HepG2 (cell line): ENCODE data around the gene AOX1. TPM values are rescaled to one million over a fixed set of nuclear protein-coding genes. Genes with fewer than 3 reads are reported as not detected.

Source experiments
- ARID4A ChIP-seq: sonication (generic); formaldehyde crosslinking; IDR thresholded peaks from 2 replicates; pipeline ENCODE4 v1.5.0; 2020; ENCODE audit warnings: mild to moderate bottlenecking, missing genetic modification reagents, borderline replicate concordance
- ELF3 ChIP-seq: IDR thresholded peaks from 2 replicates; pipeline ENCODE4 v1.6.1; 2016; ENCODE audit warnings: missing genetic modification reagents, missing compliant biosample characterization
- ETV5 ChIP-seq: IDR thresholded peaks from 2 replicates; pipeline ENCODE4 v1.6.1; 2018; ENCODE audit warnings: missing biosample characterization, missing genetic modification reagents, inconsistent platforms, borderline replicate concordance
- KLF6 ChIP-seq: IDR thresholded peaks from 2 replicates; pipeline ENCODE4 v1.8.0; 2016; ENCODE audit warnings: missing biosample characterization, missing genetic modification reagents
- MTERF4 ChIP-seq: sonication (generic); formaldehyde crosslinking; IDR thresholded peaks from 2 replicates; pipeline ENCODE4 v1.8.0; 2023; ENCODE audit warnings: mild to moderate bottlenecking, missing genetic modification reagents
- MXD1 ChIP-seq: sonication (generic); formaldehyde crosslinking; IDR thresholded peaks from 2 replicates; pipeline ENCODE4 v1.4.0; 2020; ENCODE audit warnings: mild to moderate bottlenecking, missing genetic modification reagents
- NFKB2 ChIP-seq: sonication (generic); formaldehyde crosslinking; IDR thresholded peaks from 2 replicates; pipeline ENCODE4 v1.4.0; 2020; ENCODE audit warnings: missing genetic modification reagents, borderline replicate concordance
- TFE3 ChIP-seq: IDR thresholded peaks from 2 replicates; pipeline ENCODE4 v1.6.1; 2016
- YEATS4 ChIP-seq: sonication (generic); formaldehyde crosslinking; IDR thresholded peaks from 2 replicates; pipeline ENCODE4 v1.4.0; 2020; ENCODE audit warnings: missing genetic modification reagents, borderline replicate concordance
- ZBTB3 ChIP-seq: sonication (generic); formaldehyde crosslinking; IDR thresholded peaks from 2 replicates; pipeline ENCODE4 v1.4.0; 2020; ENCODE audit warnings: low read depth, mild to moderate bottlenecking, moderate library complexity, missing genetic modification reagents, borderline replicate concordance
- ZHX2 ChIP-seq, 2 experiments: sonication (generic) in 1 of 2; formaldehyde crosslinking in 1 of 2; IDR thresholded peaks; 2 replicates each; pipeline versions ENCODE4 v1.6.1 to v1.9.0; 2014 to 2022; ENCODE audit warnings: antibody characterized with exemption in 1 of 2, borderline replicate concordance in 1 of 2, inconsistent platforms in 1 of 2, low read depth in 1 of 2, missing genetic modification reagents in 1 of 2
- ZNF343 ChIP-seq: sonication (generic); formaldehyde crosslinking; IDR thresholded peaks from 2 replicates; pipeline ENCODE4 v1.4.0; 2020; ENCODE audit warnings: mild to moderate bottlenecking, missing genetic modification reagents
- ZNF644 ChIP-seq: IDR thresholded peaks from 2 replicates; pipeline ENCODE4 v1.6.1; 2016; ENCODE audit warnings: low read depth
- polyA plus RNA-seq, 8 experiments: library from polyadenylated mRNA; depleted of rRNA in 3 of 8; stranded (reverse) in 7 of 8; unstranded in 1 of 8; fragments of >200 nt; fragmentation: Illumina TruSeq in 4 of 8; extraction: Trizol in 4 of 8; gene quantifications; 2 replicates each; pipeline versions ENCODE4 v1.2.1 to v1.2.3, GENCODE V29; 2011 to 2016; ENCODE audit warnings: low read depth in 4 of 8, missing spikeins in 1 of 8, mixed read lengths in 1 of 8; ENCODE audit not compliant: insufficient read depth in 1 of 8
- total RNA-seq, 5 experiments: library from RNA; depleted of rRNA; stranded (reverse); fragments of >200 nt; fragmentation: Illumina TruSeq; extraction: Trizol; gene quantifications; 2 replicates each; pipeline ENCODE4 v1.2.3, GENCODE V29; 2016; ENCODE audit warnings: low read depth in 1 of 5

AOX1 gene
- total and polyA plus RNA-seq, 2 of the 13 experiments (the other 11 are each of a cell fraction or from before 2014, with no cell fraction given), result 9.2 to 18.0 TPM

- no peak for TF ChIP-seq ZHX2 (IDR thresholded peaks at IDR 0.05; ENCODE audit: low read depth)
- no peak for TF ChIP-seq ZHX2 (CRISPR knock-in tag; IDR thresholded peaks at IDR 0.05; ENCODE audit: borderline replicate concordance)
- peak; percentile 89; the same call in 1 of the 2 replicates for TF ChIP-seq YEATS4 (CRISPR knock-in tag)
- TF ChIP-seq ETV5 (CRISPR knock-in tag), result peak; percentile 87
- TF ChIP-seq KLF6, result peak; percentile 94; the same call in 1 of the 2 replicates
- peak; percentile 76; the same call in 1 of the 2 replicates for TF ChIP-seq ZNF343
- TF ChIP-seq TFE3 (CRISPR knock-in tag), result peak; percentile 58; the same call in 1 of the 2 replicates
- TF ChIP-seq NFKB2 (CRISPR knock-in tag), result peak; percentile 82; the same call in 1 of the 2 replicates
- TF ChIP-seq ELF3 (CRISPR knock-in tag), result peak; percentile 45; the same call in 1 of the 2 replicates
- TF ChIP-seq MTERF4 (CRISPR knock-in tag), result peak; percentile 54; the same call in 1 of the 2 replicates
- TF ChIP-seq ZNF644 (CRISPR knock-in tag), result peak; percentile 74
- TF ChIP-seq MXD1 (CRISPR knock-in tag), result peak; percentile 49; the same call in 1 of the 2 replicates
- no peak for TF ChIP-seq ZBTB3 (CRISPR knock-in tag)
- TF ChIP-seq ARID4A (CRISPR knock-in tag), result peak; percentile 61; the same call in 1 of the 2 replicates
Measured at GRCh38 chr2:200585730-200586643, at the start of gene AOX1 (continued).
